BLaER1 treated with 17β-estradiol and CSF1 and Interleukin-3, amounts not matched to agents 10 nM and 100 nM (cell line): ENCODE measurements around the gene PRELP.
A peak's percentile ranks its signal among the peaks of the same experiment; 100 is the strongest.
"Not testable (repeated sequence)": the region's sequence is repeated elsewhere in the genome, so short reads cannot be mapped to it uniquely, and the experiment has no call there.

ENCODE experiments used
- H3K27ac ChIP-seq, 11 experiments: shearing (Covaris generic); formaldehyde crosslinking; 2 replicates each; pipeline ENCODE4 v1.8.1; 2022
- H3K27me3 ChIP-seq, 11 experiments: shearing (Covaris generic); formaldehyde crosslinking; 2 replicates each; pipeline ENCODE4 v1.8.1; 2022
- H3K36me3 ChIP-seq, 11 experiments: shearing (Covaris generic); formaldehyde crosslinking; 2 replicates each; pipeline ENCODE4 v1.8.1; 2022
- H3K4me1 ChIP-seq, 10 experiments: shearing (Covaris generic); formaldehyde crosslinking; 2 replicates each; pipeline ENCODE4 v1.8.1; 2022
- H3K4me2 ChIP-seq, 11 experiments: shearing (Covaris generic); formaldehyde crosslinking; 2 replicates each; pipeline ENCODE4 v1.8.1; 2022
- H3K4me3 ChIP-seq, 10 experiments: shearing (Covaris generic); formaldehyde crosslinking; 2 replicates each; pipeline ENCODE4 v1.8.1; 2022
- H3K9ac ChIP-seq, 11 experiments: shearing (Covaris generic); formaldehyde crosslinking; 2 replicates each; pipeline ENCODE4 v1.8.1; 2022
- H3K9me3 ChIP-seq, 11 experiments: shearing (Covaris generic); formaldehyde crosslinking; replicated peaks in 1 of 11; 2 replicates each; pipeline ENCODE4 v1.8.1; 2022
- H4K20me1 ChIP-seq, 11 experiments: shearing (Covaris generic); formaldehyde crosslinking; 2 replicates each; pipeline ENCODE4 v1.8.1; 2022
- Cebpa-rat ChIP-seq, 11 experiments: shearing (Covaris generic); IDR thresholded peaks; 2 replicates each; pipeline ENCODE4 v1.8.1; 2022

The PRELP gene

GRCh38 chr1:203461717-203462116, 13.9 kb upstream of the PRELP start:
- Histone ChIP-seq H3K9ac (no peak overlapping the region), H4K20me1 (no peaks in the 10 kb centered on the region), H3K4me1 (peaks cover 0 to 7% (median 0%) of the 10 kb centered on the region in 10 experiments; a peak in 4 of 20 replicates), H3K9me3 (no peaks in the 10 kb centered on the region), H3K4me2 (peak overlapping the region in 1 of 11 experiments; percentile 38; a peak in 1 of 22 replicates), H3K4me3 (no peak overlapping the region), H3K27ac (no peak overlapping the region), H3K27me3 (no peaks in the 10 kb centered on the region), H3K36me3 (no peaks in the 10 kb centered on the region)
- TF ChIP-seq Cebpa-rat (IDR thresholded peaks at IDR 0.05): no peak

- peak overlapping the region in 1 of 11 experiments; percentile 38; a peak in 1 of 22 replicates for H3K4me2 ChIP-seq
- no peak overlapping the region for H3K4me3 ChIP-seq
- H3K4me1 ChIP-seq: peaks cover 0 to 7% (median under 1%) of the 10 kb centered on the region in 10 experiments; a peak in 4 of 20 replicates
- H3K9ac ChIP-seq: no peak overlapping the region
- no peak for TF ChIP-seq Cebpa-rat (IDR thresholded peaks at IDR 0.05)
- H3K36me3 ChIP-seq: no peaks in the 10 kb centered on the region
- no peaks in the 10 kb centered on the region for H3K27me3 ChIP-seq
- no peaks in the 10 kb centered on the region for H3K9me3 ChIP-seq
- no peaks in the 10 kb centered on the region for H4K20me1 ChIP-seq
- no peak overlapping the region for H3K27ac ChIP-seq
Observed at GRCh38 chr1:203462143-203462542, 13.5 kb upstream of the PRELP start.

DNA sequence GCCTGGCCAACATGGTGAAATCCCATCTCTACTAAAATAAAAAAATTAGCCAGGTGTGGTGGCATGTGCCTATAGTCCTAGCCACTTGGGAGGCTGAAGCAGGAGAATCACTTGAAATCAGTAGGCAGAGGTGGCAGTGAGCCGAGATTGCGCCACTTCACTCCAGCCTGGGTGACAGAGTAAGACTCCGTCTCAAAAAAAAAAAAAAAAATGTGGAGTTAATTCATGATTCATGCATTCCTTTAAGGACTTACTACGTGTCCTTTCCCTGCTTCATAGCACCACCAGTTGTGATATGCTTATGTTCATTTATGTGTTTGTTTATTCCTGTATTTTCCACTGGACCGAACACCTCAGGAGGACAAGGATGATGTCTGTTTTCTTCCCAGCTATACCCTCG, 12.7 kb upstream of the PRELP start:
- H3K9ac ChIP-seq: no peak overlapping the region
- H3K4me2 ChIP-seq: no peak overlapping the region
- no peaks in the 10 kb centered on the region for H3K27me3 ChIP-seq
- no peaks in the 10 kb centered on the region for H3K9me3 ChIP-seq
- H3K4me3 ChIP-seq: no peak overlapping the region
- H3K4me1 ChIP-seq: peaks cover 0 to 8% (median 2%) of the 10 kb centered on the region in 10 experiments; a peak in 4 of 20 replicates
- no peaks in the 10 kb centered on the region for H4K20me1 ChIP-seq
- no peak overlapping the region for H3K27ac ChIP-seq
- H3K36me3 ChIP-seq: no peaks in the 10 kb centered on the region
- no peak for TF ChIP-seq Cebpa-rat (IDR thresholded peaks at IDR 0.05)

DNA sequence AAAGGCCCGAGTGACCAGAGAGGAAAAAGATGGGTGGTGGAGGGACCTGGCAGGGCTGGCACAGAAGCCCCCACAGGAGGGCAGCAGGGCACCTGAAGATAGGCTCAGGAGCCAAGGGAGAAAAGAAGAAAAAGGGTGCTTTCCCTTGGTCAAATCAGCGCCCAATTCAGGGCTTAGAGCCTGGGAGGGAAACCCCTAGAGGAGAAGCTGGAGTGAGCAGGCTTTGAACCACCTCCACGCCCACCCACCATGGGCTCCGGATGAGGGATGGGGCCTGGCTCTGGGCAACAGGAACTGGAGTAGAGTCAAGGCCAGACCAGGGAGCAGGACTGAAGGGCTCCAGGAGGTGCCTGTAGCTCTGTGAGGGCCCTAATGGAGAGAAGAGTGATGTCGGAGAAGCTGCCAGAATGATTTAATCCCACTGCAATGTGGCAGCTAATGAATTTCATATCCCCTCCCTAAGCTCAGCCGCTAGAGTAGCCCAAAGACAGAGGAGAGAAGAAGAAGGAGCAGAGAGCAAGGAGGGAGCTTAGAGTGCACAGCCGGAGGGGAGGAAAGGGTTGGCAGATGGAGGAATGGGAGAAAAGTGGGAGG, 12.0 kb upstream of the PRELP start:
- Histone ChIP-seq H3K4me1 (peaks cover 0 to 8% (median 2%) of the 10 kb centered on the region in 10 experiments; a peak in 4 of 20 replicates), H3K27ac (no peak overlapping the region), H3K4me2 (no peak overlapping the region), H3K27me3 (no peaks in the 10 kb centered on the region), H3K36me3 (no peaks in the 10 kb centered on the region), H3K9ac (no peak overlapping the region), H3K4me3 (no peak overlapping the region), H3K9me3 (no peaks in the 10 kb centered on the region), H4K20me1 (no peaks in the 10 kb centered on the region)
- TF ChIP-seq Cebpa-rat (IDR thresholded peaks at IDR 0.05): no peak

- Histone ChIP-seq H3K27me3 (no peaks in the 10 kb centered on the region), H3K9ac (no peak overlapping the region)
Observed at GRCh38 chr1:203464226-203464625, 11.4 kb upstream of the PRELP start.

GRCh38 chr1:203464743-203465142, 10.9 kb upstream of the PRELP start:
- peaks cover 0 to 8% (median 2%) of the 10 kb centered on the region in 10 experiments; a peak in 4 of 20 replicates for H3K4me1 ChIP-seq
- no peak overlapping the region for H3K4me3 ChIP-seq
- no peaks in the 10 kb centered on the region for H3K27me3 ChIP-seq
- H3K9ac ChIP-seq: no peak overlapping the region
- H3K9me3 ChIP-seq: no peaks in the 10 kb centered on the region
- H4K20me1 ChIP-seq: no peaks in the 10 kb centered on the region
- no peak overlapping the region for H3K4me2 ChIP-seq
- H3K27ac ChIP-seq: no peak overlapping the region
- H3K36me3 ChIP-seq: no peaks in the 10 kb centered on the region
- no peak for TF ChIP-seq Cebpa-rat (IDR thresholded peaks at IDR 0.05)

More at GRCh38 chr1:203464226-203464625, 11.4 kb upstream of the PRELP start:
- H3K36me3 ChIP-seq: no peaks in the 10 kb centered on the region
- no peak for TF ChIP-seq Cebpa-rat (IDR thresholded peaks at IDR 0.05)
- H3K4me1 ChIP-seq: peaks cover 0 to 8% (median 2%) of the 10 kb centered on the region in 10 experiments; a peak in 4 of 20 replicates
- H3K4me3 ChIP-seq: no peak overlapping the region
- no peaks in the 10 kb centered on the region for H3K9me3 ChIP-seq
- no peak overlapping the region for H3K4me2 ChIP-seq
- H3K27ac ChIP-seq: no peak overlapping the region
- H4K20me1 ChIP-seq: no peaks in the 10 kb centered on the region

- Histone ChIP-seq H3K36me3 (no peaks in the 10 kb centered on the region), H3K9me3 (no peaks in the 10 kb centered on the region), H3K4me1 (peaks cover 0 to 8% (median under 1%) of the 10 kb centered on the region in 10 experiments; a peak in 4 of 20 replicates), H3K27me3 (no peaks in the 10 kb centered on the region), H3K9ac (no peak overlapping the region), H3K4me2 (no peak overlapping the region), H4K20me1 (no peaks in the 10 kb centered on the region), H3K4me3 (no peak overlapping the region), H3K27ac (no peak overlapping the region)
- no peak for TF ChIP-seq Cebpa-rat (IDR thresholded peaks at IDR 0.05)
Observed at GRCh38 chr1:203465146-203465798, 10.3 kb upstream of the PRELP start.

DNA sequence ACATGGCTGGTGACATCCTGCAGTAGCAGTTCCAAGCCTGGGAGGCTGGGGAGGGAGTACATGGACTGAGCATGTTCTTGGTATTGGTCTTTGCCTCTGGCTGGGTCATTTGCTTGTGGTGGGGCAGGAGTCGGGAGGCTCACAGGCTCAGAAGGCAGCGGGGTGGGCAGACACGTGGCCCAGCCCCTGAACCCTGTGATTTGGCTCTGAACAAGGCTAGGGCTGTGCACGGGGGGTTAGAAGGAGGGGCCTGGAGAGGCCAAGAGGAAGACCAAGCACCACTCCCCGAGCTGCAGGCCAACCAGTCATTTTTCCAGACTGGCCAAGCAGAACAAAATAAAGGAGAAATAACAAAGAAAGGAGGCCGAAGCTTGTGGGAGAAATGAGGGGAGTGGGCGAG, 9.7 kb upstream of the PRELP start:
- Histone ChIP-seq H3K27ac (no peak overlapping the region), H3K27me3 (no peaks in the 10 kb centered on the region), H3K9ac (no peak overlapping the region)

GRCh38 chr1:203466906-203467549, 8.6 kb upstream of the PRELP start:
- H3K27ac ChIP-seq, H3K9ac ChIP-seq, H3K27me3 ChIP-seq, H3K4me1 ChIP-seq, H3K4me3 ChIP-seq, H3K9me3 ChIP-seq, H3K36me3 ChIP-seq, H3K4me2 ChIP-seq, H4K20me1 ChIP-seq: not testable (repeated sequence)

More for the DNA sequence above, 9.7 kb upstream of the PRELP start:
- H3K4me3 ChIP-seq: no peak overlapping the region
- H3K36me3 ChIP-seq: no peaks in the 10 kb centered on the region
- TF ChIP-seq Cebpa-rat (IDR thresholded peaks at IDR 0.05): no peak
- H3K9me3 ChIP-seq: no peaks in the 10 kb centered on the region
- H3K4me2 ChIP-seq: no peak overlapping the region
- peaks cover 0 to 8% (median 0%) of the 10 kb centered on the region in 10 experiments; a peak in 3 of 20 replicates for H3K4me1 ChIP-seq
- no peaks in the 10 kb centered on the region for H4K20me1 ChIP-seq
